SKM-1 (cell line): ENCODE results near the gene ENDOV.

Experiments
- DNase-seq: peaks from one replicate; lab custom pipeline; 2025; ENCODE audit not compliant: unreplicated experiment; lab: John Stamatoyannopoulos, UW

The ENDOV gene

DNA sequence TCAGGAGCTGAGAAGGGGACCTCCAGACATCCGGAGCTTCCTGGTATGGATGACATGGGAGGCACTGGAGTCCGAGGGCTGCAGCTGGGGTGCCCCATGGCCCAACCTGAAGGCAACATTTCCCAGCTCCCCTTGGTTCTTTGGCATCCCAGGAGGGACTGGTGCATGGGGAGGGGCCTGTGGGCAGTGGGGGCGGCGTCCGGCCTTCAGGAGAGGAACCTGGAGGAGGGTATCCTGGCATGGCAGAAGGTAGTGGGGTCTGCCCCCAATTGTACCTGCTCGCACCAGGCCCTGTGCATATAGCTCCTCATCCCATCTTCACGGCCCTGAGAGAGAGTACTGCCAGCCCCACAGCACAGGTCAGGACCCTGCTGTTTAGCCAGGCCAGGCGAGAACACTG lies 49.5 kb downstream of the ENDOV start:
- no peak for DNase-seq

DNA sequence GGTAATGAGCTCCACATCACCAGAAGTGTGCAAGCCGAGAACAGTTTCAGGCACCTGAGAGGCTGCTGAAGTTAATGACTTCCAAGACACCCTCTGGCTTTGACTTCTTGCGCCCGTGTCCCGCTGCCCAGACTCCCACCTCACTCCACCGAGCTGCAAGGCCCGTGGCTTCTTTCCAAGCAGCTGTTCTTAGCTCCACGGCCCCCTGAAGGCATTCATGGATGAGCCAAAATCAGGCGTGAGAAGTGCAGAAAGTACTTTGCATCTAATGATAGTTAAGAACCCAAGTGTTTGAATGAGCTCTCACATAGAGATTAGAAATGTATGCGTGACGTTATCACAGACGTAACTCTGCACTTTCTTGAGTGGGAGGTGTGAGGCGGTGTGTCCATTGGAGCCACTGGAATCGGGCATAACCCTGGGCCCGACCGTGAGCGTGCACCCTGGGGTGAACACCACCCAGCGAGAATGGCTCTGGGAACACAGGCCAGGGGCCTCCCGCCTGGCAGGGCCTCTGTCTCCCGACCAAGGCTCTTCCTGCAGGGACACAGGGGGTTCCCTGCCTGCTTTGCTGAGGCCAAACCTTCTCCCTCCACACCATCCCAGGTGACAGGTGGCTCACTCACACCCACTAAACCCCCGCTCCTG lies 50.5 kb downstream of the ENDOV start:
- DNase-seq = no peak

DNA sequence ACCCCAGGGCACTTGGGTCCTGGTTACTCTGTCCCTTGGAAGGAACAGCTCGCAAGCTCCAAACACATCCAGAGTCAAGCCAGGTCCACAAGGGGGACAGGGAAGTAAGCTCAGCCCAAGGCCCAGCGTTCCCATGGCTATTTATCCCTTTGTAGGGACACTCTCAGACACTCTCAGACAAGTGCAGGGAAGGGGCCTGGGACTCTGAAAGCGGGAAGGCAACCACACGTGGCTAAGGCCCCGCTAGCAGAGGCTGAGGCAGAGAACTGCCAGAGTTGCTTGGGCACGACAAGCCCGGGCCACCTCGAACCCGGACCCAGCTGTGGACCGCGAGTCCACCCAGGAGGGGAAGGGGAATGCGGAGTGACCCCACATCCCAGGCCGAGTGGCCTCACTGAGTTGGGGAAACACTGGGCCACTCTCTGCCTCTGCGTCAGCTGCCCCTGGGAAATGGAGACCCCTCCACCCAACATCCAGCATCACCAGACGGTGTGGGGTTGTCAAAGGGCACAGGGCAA lies 51.3 kb downstream of the ENDOV start:
- DNase-seq = no peak

DNA sequence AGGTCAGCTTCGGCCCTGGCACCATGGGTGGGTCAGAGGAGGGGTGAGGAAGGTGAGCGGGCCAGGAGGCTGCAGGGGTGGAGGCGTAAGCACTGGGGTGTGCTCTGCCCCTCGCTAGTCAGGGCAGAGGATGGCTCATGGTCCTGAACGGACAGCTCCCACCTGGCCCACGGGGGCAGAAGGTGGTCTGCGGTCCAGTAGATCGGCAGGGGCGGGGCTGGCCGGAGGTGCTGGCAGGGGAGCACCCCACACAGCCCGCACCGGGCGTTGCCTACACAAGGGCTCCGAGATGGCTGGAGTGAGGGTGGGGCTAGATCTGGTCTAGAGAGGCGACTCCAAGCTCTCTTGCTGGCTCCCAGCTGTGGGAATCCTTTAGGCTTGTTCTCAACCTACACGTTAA lies 53.3 kb downstream of the ENDOV start:
- DNase-seq = no peak

DNA sequence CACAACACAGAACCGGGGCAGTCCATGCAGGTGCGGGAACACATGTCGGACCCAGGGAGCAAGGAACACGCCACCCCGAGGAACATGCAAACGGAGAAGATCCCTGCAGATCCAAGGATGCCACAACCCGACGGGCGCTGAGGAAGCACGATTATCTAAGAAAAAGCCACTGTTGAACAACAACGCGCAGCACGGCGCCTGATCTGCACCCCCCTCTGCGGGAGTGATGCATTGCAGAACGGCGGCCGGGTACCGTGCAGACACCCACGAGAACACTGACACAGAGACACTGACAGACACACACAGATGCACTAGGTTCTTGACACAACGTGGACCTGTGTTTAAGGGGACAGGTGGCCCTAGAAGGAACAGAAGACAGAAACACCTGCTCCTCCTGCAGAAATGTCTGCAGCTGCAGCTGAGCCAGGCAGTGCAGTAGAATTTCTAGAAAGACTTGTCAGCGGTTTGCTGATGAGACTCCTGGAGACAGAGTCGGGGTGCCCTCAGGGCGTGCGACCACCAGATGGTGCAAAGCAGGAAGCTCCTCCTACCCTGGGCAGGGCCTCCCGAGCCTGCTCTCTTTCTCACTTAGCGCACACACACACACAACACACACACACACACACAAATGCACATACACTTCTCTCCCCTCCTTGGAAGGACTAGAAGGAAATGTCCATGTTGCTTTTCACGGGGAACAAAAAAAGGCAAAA lies 54.0 kb downstream of the ENDOV start:
- no peak for DNase-seq

DNA sequence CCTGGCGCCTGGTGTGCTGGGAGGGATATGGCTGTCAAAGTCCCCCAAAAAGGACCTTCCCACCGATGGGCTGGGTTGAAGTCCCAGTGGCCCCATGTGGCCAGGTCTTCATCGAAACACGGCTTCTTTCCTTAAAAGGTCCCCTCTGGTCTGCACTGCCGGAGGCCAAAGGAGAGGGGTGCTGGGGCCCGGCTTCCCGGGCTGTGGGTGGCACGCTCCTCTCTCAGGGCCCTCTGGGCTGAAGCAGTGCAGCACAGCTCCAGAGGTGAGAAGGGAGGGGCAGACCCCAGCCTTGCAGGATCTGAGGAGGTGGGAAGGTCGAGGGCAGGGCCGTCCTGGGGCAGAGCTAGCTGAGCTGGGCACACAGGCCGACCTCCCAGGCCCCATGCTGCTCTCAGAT lies 54.7 kb downstream of the ENDOV start:
- DNase-seq = no peak

DNA sequence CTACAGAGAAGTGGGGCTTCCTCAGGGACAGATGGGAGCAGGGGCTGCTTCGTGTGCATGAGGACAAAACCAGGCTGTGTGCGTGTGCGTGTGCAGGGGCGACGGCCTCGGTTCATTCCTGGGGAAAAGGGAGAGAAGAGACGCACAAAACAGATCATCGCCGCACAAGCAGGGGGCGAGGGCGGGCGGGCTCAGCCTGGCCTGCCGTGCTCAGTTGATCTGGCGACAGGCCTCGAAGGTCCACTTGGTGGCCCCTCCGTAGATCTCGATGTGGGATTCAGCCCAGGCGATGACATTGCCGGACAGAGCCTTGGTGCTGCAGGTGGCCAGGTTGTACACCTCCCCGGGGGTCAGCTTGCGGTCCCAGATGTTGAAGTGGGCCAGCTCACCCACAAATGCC lies 55.6 kb downstream of the ENDOV start:
- no peak for DNase-seq

DNA sequence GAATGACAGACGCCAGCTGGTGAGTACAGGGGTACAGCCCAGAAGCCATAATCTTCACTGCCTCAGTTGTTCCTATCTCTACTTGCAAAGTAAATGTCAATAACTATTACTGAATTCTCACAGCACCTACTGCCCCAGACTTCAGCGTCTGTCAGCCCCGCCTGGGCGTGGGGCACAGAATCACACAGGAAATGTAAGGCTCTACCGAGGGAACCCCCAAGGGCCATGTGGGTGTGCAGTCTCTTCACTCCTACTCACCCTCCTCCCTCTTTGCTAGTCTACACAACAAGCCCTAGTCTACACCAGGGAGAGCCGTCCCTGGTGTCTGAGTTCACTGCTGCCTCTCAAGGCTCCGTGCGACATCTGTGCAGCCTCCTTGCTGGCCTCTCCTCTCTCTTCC lies 57.0 kb downstream of the ENDOV start:
- no peak for DNase-seq

DNA sequence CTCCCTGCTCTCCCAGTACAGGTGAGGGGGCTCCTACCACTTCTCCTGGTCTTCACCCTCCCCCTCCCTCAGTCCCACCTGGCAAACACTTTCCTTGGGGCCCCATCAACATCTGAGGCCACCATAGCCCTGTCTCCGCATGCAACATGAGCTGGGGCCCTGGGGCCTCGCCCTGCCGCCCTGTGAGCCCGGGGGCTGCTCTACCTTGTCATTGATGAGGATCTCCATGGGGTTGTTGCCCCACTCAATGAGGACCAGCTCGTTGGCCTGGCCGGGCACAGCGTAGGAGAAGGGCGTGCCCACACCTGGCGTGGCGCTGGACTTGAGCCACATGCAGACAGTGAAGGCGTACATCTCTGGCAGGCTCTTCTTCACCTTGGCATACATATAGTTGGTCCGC lies 58.0 kb downstream of the ENDOV start:
- DNase-seq = no peak

DNA sequence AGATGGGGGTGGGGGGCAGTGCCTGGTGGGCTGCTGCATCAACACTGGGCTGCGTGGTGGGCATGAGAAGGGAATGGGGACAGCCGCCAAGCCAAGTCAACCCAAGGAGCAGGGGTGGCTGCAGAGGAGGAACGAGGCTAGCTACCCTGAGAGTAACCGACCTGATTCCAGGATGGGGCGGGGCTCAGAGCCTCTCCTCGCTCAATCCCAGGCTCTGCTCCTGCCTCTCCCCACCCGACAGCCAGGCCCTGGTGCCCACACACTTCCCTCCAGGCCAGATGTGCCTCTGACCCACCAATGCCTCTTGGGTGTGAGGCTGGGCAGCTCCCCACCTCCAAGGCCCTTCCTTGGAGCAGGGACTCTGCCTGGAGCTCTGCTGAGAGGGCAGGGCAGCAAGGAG lies 58.7 kb downstream of the ENDOV start:
- DNase-seq = no peak

DNA sequence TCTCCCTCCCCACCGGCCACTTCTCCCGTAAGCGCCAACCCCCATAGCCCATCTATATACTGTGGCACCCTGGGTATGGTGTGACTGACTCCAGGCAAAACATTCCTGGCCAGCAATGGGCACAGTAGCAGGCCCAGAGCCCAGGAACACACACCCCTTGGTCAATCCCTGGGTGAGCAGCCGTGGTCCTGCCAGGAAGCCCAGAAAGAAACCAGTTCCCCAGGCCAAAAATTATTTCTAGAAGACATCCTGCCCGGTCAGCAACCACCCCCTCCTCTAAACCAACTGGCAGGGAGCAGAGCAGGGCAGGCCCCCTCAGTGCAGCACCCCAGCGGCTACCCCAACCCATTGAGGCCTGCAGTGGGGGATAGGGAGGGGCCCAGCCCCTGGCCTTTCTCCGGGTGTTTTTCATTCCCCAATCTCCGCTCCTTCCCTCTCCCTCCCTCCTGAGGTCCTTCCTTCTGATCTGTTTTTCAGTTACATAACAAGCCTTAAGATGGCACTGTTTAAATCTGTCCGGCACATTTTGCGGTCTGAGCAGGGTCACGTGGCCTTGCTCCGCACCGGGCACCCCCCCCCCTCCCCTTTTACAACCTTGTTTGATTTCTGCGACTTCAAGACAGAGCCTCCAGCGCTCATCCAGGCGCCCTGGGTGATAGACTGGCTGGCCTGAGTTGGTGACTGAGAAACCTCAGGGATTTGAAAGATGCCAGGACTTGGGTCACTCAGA lies 59.4 kb downstream of the ENDOV start:
- no peak for DNase-seq

DNA sequence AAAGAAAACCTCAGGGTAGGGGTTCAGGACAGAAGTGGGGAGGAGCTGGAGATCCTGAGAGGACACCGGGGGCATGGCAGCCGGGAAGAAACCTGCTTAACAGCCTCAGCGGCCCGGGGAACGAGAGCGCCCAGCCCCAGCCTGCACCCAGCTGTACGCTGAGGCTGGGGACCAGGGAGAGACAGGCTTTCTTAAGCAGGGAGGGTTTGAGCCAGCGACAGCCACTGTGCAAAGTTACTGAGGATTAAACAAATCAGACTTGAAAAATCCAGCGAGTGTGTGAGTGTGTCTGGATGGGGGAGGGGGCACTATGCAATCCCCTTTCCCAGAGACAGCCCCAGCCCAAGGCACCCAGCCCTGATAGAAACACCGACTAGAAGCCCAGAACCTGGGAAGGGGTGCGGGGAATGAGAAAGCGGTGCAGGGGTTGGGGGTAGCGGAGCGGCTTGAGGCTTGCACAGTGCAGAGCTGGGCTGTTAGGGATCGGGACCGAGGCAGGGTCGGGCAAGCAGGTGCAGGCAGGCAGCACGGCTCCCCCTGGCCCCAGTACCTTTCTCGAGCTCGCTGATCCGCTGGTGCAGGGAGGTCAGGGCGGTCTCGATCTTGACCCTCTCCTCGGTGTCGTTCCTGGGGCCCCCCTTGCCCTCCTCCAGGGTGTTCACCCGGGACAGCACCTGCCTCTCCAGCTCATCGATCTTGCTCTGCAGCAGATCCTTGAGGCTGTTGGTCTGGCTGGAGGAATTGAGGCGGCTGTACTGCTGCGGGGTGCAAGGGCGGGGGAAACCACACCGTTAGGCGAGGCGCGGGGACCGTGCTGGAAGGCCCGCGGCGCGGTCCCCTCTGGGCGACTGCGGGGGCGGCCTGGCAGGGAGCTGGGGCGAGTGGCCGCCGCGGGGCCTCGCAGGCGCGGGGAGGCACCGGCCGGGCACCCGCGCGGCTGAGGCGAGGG lies 60.3 kb downstream of the ENDOV start:
- no peak for DNase-seq

DNA sequence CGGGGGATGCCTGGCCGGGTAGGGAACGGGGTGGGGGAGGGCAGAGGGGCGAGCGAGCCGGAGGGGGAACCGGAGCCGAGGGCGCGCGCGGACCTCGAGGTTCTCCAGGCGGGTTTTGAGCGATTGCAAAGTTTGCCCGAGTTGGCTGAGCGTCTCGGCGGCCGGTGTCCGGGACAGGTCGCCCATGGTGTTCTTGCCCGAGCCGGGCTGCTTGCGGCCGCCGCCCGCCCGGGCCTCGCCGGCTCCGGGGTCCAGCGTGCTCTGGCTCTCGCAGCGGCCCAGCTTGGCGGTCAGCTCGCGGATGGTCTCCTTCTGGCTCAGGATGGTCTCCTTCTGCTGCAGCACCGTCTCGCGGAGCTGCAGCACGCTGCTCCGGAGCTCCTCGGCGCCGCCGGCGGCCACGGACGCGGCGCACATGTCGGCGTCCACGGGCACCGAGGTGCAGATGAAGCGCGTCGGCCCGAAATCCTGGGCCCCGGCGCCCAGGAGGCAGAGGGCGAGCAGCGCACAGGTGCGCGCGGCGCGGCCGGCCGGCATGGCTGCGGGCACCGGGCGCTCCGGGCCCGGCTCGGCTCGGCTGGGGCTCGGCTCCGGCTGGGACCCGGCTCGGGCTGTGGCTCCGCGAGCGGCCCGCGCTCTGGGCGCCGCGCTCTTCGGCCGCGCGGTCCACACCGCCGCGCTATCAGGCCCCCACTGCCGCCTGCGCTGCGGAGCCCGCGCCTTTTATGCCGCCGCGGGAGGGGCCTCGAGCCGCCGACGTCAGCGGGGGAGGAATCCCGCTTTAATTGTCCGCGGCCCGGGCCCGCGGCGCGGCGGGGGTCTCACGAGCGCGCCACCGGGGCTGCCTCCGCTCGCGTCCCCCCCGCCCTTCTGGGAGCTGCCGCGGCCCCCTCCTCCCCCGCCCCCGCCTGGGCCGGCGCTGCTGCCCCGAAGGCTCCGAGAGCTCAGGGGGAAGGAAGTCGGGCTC lies 61.2 kb downstream of the ENDOV start, which contains the start of gene NPTX1:
NPTX1 (minus strand) TSS at position 698 of the 967 bp plus-strand sequence; CDS start at position 537, 161 bp downstream.
- DNase-seq = no peak

DNA sequence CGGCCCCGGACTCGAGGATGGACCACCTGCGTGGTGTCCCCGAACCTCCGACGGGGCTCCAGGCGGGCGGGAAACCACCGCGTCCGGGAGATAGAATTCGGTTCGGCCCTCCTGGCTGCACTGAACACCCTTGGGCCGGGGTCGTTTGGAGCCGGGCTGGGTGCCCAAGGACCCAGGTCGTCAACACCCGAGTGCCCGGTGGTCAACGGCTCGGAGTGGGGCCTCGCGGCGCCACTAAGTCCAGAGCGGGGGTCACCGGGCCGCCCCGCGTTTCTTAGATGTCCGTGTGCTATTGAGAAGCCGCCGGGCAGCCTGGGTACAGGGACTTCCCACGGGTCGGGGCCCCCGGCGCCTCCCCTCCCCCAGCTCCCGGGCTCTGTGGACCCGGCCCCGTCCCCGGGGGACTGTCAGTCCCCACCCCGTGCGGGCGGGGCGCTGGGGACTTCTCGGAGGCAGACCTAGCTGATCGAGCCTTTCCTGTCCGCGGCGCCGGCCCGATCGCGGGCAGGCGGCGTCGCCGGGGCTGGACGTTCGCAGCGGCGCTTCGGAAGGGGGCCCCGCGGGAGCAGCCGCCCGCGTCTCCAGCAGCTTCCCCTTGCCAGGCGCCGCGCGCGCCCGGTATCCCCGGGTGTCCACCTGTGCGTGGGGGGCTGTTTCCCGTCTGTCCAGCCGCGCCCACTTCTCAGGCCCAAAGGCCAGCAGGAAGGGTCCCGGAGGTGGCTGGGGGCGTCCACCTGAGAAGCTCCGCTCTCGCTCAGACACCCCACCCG lies 62.1 kb downstream of the ENDOV start:
- no peak for DNase-seq

DNA sequence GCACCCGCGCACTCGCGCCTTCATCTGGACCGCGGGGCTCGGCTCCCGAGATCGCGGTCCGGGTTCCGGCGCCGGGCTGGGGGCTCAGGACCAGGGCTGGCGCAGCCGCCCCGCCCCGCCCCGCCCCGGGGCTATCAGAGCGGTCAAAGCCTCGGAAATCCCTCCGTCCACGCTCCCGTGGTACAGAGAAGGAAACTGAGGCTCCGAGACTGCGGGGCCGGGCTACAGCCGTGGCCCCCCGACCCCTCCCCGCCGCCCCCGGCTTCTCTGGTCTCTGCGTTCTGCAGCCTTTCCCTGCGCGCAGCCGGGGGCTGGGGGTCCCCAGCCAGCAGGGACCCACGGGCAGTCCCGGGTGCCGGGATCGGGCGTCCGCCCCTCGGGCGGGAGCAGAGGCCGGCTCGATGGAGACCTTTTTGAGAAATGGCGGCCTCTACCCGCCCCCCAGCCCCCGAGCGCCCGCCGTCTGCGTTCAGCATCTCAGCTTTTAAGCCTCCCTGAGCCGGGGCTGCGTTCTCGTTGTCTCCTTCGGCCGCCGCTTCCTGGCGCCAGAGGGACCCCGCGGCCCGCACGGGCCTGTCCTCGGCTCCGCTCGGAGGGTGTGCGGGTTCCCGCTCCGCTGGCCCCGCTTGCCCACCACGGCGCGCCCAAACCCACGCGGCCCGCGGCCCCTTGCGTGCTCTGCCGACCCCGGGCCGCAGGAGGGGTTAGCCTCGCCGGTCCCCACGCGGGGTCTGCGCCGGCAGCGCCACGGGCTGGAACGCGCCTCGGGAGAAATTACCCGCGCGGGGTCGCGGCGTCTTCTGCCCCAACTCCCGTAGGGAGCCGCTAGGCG lies 62.9 kb downstream of the ENDOV start:
- DNase-seq = no peak

DNA sequence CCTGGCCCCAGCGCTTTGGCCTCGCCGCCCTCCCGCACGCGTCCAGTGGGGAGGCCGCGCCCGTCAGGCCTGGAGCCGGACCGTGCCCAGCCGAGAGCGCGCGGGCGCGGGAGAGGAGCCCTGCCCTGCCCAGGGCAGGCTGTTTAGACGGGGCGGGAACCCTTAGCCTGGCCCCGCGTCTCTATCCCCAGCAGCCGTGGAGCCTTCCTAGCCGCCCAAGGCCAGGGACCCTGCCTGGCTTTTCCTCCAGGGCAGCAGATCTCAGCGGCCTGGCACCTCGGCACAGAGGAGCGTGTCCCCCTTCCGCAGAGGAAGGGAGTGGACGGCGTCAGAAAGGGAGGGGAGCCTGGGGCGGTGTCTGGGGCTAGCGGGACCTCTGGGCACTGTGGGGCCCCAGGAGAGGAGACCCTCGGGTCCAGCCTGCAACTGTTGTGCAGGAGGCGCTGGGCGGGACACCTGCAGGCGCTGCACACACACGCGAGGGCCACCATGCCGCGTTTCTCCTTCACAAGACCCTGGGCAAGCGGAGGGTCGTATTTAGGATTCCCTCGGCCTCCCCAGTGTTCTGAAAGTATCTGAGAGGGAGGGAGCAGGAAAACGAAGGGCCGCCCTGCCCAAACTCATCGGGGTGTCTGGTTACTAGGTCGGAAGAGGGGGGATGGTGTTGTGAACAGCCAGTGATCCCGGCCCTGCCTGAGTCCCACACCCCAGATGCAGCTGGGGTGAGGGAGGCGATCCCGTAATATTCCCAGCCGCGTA lies 63.7 kb downstream of the ENDOV start:
- DNase-seq = no peak

DNA sequence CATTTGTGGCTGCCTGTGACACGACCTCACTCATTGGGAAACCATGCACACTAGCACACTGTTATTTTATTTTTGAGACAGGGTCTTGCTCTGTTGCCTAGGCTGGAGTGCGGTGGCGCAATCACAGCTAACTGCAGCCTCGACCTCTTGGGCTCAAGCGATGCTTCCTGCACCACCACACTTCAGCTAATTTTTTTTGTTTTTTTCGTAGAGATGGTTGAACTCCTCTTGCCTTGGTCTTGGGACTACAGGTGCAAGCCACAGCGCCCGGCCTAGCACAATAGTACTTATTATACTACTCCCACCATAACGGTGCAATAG lies 64.2 kb downstream of the ENDOV start:
- DNase-seq = no peak

DNA sequence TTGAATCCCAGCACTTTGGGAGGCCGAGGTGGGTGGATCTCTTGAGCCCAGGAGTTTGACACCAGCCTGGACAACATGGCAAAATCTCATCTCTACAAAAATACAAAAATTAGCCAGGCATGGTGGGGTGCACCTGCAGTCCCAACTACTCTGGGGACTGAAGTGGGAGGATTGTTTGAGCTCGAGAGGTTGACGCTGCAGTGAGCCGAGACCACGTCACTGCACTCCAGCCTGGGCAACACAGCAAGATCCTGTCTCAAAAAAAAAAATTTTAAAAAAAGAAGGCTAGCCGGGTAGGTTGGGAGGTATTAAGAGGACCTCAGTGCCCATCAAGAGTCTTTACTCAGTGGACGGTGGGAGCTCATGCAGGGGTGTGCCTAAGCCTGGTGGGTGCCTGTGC lies 65.3 kb downstream of the ENDOV start:
- DNase-seq = no peak
